ENCODE data around the gene FNDC1. TPM values are rescaled to one million over a fixed set of nuclear protein-coding genes. Genes with fewer than 3 reads are reported as not detected.
A peak's percentile ranks its signal among the peaks of the same experiment; 100 is the strongest.

FNDC1 gene
- total RNA-seq, 6 experiments from 2014 or later = 0.02 to 2.7 (median 0.85) TPM

- Histone ChIP-seq H3K36me3 (no peaks in the 10 kb centered on the region), H3K4me1 (no peaks in the 10 kb centered on the region), H3K9me3 (no peaks in the 10 kb centered on the region), H3K27ac (no peak overlapping the region), H3K27me3 (no peaks in the 10 kb centered on the region), H3K4me3 (no peak overlapping the region)
- intact Hi-C loops (cut with DNase I) = loop anchor here in 1 of 2 donors (10.0 kb wide), 1 partner anchor 86 kb away; the partner anchor contains the start of gene TAGAP
- DNase-seq (no peak), ATAC-seq (no peak)
- 67% methylated on average over 1 of the region's 11 CpGs for WGBS (ENCODE audit: insufficient coverage, low coverage, low lambda C conversion rate, missing lambda C conversion rate)
- no peak for TF ChIP-seq POLR2A (IDR thresholded peaks at IDR 0.05)
- TF ChIP-seq CTCF (IDR thresholded peaks at IDR 0.05) = no peak
These were observed 38.4 kb upstream of the FNDC1 start for GRCh38 chr6:159130846-159131245.

- intact Hi-C loops (cut with DNase I) = loop anchor here in 1 of 2 donors (10.0 kb wide), 1 partner anchor 87 kb away; the partner anchor contains the start of gene TAGAP
- Histone ChIP-seq H3K27ac (no peak overlapping the region), H3K36me3 (no peaks in the 10 kb centered on the region), H3K9me3 (no peaks in the 10 kb centered on the region), H3K4me3 (no peak overlapping the region), H3K27me3 (no peaks in the 10 kb centered on the region), H3K4me1 (no peaks in the 10 kb centered on the region)
- no peak for ATAC-seq
- TF ChIP-seq POLR2A (IDR thresholded peaks at IDR 0.05) = no peak
- no peak for TF ChIP-seq CTCF (IDR thresholded peaks at IDR 0.05)
- WGBS (ENCODE audit: insufficient coverage, low coverage, low lambda C conversion rate, missing lambda C conversion rate) = 62% methylated on average over 6 of the region's 6 CpGs
- no peak for DNase-seq
These were observed 37.5 kb upstream of the FNDC1 start for GRCh38 chr6:159131709-159132108.

GRCh38 chr6:159132664-159133063, 36.5 kb upstream of the FNDC1 start:
- Histone ChIP-seq H3K4me3 (no peak overlapping the region), H3K27ac (no peak overlapping the region), H3K36me3 (no peaks in the 10 kb centered on the region), H3K4me1 (no peaks in the 10 kb centered on the region), H3K9me3 (no peaks in the 10 kb centered on the region), H3K27me3 (no peaks in the 10 kb centered on the region)
- DNase-seq (no peak), ATAC-seq (no peak)
- TF ChIP-seq POLR2A (IDR thresholded peaks at IDR 0.05) = no peak
- TF ChIP-seq CTCF (IDR thresholded peaks at IDR 0.05) = no peak
- intact Hi-C loops (cut with DNase I) = loop anchor here in 1 of 2 donors (10.0 kb wide), 1 partner anchor 88 kb away; the partner anchor contains the start of gene TAGAP
- 100% methylated on average over 1 of the region's 15 CpGs for WGBS (ENCODE audit: insufficient coverage, low coverage, low lambda C conversion rate, missing lambda C conversion rate)

- Histone ChIP-seq H3K36me3 (no peaks in the 10 kb centered on the region), H3K27ac (no peak overlapping the region), H3K4me3 (no peak overlapping the region), H3K27me3 (no peaks in the 10 kb centered on the region), H3K9me3 (no peaks in the 10 kb centered on the region), H3K4me1 (no peaks in the 10 kb centered on the region)
- intact Hi-C loops (cut with DNase I) = loop anchor here in 1 of 2 donors (10.0 kb wide), 1 partner anchor 90 kb away; the partner anchor contains the start of gene TAGAP
- ATAC-seq = peak; percentile 93 to 98 (median 96)
- 12% methylated on average over 9 of the region's 9 CpGs for WGBS (ENCODE audit: insufficient coverage, low coverage, low lambda C conversion rate, missing lambda C conversion rate)
- TF ChIP-seq POLR2A (IDR thresholded peaks at IDR 0.05) (no peak), CTCF (IDR thresholded peaks at IDR 0.05) (peak; percentile 81 to 94 (median 94))
- DNase-seq = peak in 1 of 3 donors; percentile 65
These were observed 34.4 kb upstream of the FNDC1 start for GRCh38 chr6:159134701-159135364.
